Measurements from ENCODE around the gene ZFAND6. TPM values are rescaled to one million over a fixed set of nuclear protein-coding genes. Genes with fewer than 3 reads are reported as not detected.

ZFAND6 gene
- total and polyA plus RNA-seq, 2 donors (not counting 1 experiment from before 2014, with no cell fraction given) = 125 to 325 TPM

GRCh38 chr15:80093854-80094418, 34.5 kb downstream of the ZFAND6 start:
- H3K9ac ChIP-seq (ENCODE audit: insufficient read depth, low read length) = no peak overlapping the region
- no peaks in the 10 kb centered on the region for H3K4me1 ChIP-seq (ENCODE audit: control insufficient read depth, extremely low read depth, insufficient read depth, low read length)
- no peaks in the 10 kb centered on the region for H3K9me3 ChIP-seq (ENCODE audit: control insufficient read depth, insufficient read depth, low read depth, low read length)
- DNase-seq (ENCODE audit: low read depth in 2 of 2) = peak in 1 of 2 donors; percentile 61
- no peak overlapping the region for H3K4me2 ChIP-seq (ENCODE audit: extremely low read depth, insufficient read depth, low read length)
- no peak overlapping the region for H3K4me3 ChIP-seq (replicated peaks in 1 of 4; ENCODE audit: control extremely low read depth in 1 of 4, insufficient read depth in 1 of 4, low read depth in 3 of 4, low read length in 4 of 4)
- peaks cover 2% of the 10 kb centered on the region for H4K20me1 ChIP-seq (ENCODE audit: control insufficient read depth, extremely low read depth, insufficient read depth, low read length)
- peaks cover 24% of the 10 kb centered on the region for H3K79me2 ChIP-seq (ENCODE audit: control insufficient read depth, insufficient read depth, low read length)
- no peak overlapping the region for H3K27ac ChIP-seq (ENCODE audit: insufficient read depth, low read length)
- no peaks in the 10 kb centered on the region for H3K36me3 ChIP-seq (ENCODE audit: control insufficient read depth, insufficient read depth, low read length)
- TF ChIP-seq, protein P1, sequence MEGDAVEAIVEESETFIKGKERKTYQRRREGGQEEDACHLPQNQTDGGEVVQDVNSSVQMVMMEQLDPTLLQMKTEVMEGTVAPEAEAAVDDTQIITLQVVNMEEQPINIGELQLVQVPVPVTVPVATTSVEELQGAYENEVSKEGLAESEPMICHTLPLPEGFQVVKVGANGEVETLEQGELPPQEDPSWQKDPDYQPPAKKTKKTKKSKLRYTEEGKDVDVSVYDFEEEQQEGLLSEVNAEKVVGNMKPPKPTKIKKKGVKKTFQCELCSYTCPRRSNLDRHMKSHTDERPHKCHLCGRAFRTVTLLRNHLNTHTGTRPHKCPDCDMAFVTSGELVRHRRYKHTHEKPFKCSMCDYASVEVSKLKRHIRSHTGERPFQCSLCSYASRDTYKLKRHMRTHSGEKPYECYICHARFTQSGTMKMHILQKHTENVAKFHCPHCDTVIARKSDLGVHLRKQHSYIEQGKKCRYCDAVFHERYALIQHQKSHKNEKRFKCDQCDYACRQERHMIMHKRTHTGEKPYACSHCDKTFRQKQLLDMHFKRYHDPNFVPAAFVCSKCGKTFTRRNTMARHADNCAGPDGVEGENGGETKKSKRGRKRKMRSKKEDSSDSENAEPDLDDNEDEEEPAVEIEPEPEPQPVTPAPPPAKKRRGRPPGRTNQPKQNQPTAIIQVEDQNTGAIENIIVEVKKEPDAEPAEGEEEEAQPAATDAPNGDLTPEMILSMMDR (conservative IDR thresholded peaks at IDR 0.05 in 1 of 2, IDR thresholded peaks at IDR 0.05 in 1 of 2; ENCODE audit: low read depth in 1 of 2, low read length in 2 of 2) = no peak
- TF ChIP-seq EZH2 (IDR thresholded peaks at IDR 0.05; ENCODE audit: low read length, missing control alignments) = no peak
- no peak overlapping the region for H2AFZ ChIP-seq (ENCODE audit: low read length)
- no peaks in the 10 kb centered on the region for H3K27me3 ChIP-seq (ENCODE audit: control insufficient read depth, insufficient read depth, low read length)

DNA sequence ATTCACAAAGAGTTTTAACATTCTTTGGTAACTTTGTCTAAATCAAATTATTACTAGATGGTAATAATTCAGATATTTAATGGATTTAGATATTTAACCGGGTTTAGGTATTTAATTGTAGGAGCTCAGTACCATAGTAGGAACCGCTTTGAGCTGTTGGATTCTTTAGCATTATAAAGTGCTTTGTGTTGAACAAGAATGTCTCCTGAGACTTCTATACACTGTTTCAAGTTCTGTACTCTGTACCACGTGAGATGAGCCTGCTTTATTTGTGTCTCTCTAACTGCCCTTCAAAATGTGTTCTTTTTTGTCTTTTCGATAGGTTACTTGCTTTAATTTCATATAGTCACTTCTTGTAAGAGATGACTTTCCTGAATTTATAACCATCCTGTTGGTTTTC, 36.0 kb downstream of the ZFAND6 start:
- H2AFZ ChIP-seq (ENCODE audit: low read length) = no peak overlapping the region
- peaks cover 2% of the 10 kb centered on the region for H4K20me1 ChIP-seq (ENCODE audit: control insufficient read depth, extremely low read depth, insufficient read depth, low read length)
- no peak for DNase-seq (ENCODE audit: low read depth in 2 of 2)
- no peak overlapping the region for H3K4me3 ChIP-seq (replicated peaks in 1 of 4; ENCODE audit: control extremely low read depth in 1 of 4, insufficient read depth in 1 of 4, low read depth in 3 of 4, low read length in 4 of 4)
- no peak overlapping the region for H3K9ac ChIP-seq (ENCODE audit: insufficient read depth, low read length)
- TF ChIP-seq, protein P1 (conservative IDR thresholded peaks at IDR 0.05 in 1 of 2, IDR thresholded peaks at IDR 0.05 in 1 of 2; ENCODE audit: low read depth in 1 of 2, low read length in 2 of 2) = no peak
- TF ChIP-seq EZH2 (IDR thresholded peaks at IDR 0.05; ENCODE audit: low read length, missing control alignments) = no peak
- no peaks in the 10 kb centered on the region for H3K9me3 ChIP-seq (ENCODE audit: control insufficient read depth, insufficient read depth, low read depth, low read length)
- no peak overlapping the region for H3K27ac ChIP-seq (ENCODE audit: insufficient read depth, low read length)
- no peak overlapping the region for H3K4me2 ChIP-seq (ENCODE audit: extremely low read depth, insufficient read depth, low read length)
- H3K36me3 ChIP-seq (ENCODE audit: control insufficient read depth, insufficient read depth, low read length) = no peaks in the 10 kb centered on the region
- no peaks in the 10 kb centered on the region for H3K4me1 ChIP-seq (ENCODE audit: control insufficient read depth, extremely low read depth, insufficient read depth, low read length)
- no peaks in the 10 kb centered on the region for H3K27me3 ChIP-seq (ENCODE audit: control insufficient read depth, insufficient read depth, low read length)
- H3K79me2 ChIP-seq (ENCODE audit: control insufficient read depth, insufficient read depth, low read length) = peaks cover 18% of the 10 kb centered on the region

DNA sequence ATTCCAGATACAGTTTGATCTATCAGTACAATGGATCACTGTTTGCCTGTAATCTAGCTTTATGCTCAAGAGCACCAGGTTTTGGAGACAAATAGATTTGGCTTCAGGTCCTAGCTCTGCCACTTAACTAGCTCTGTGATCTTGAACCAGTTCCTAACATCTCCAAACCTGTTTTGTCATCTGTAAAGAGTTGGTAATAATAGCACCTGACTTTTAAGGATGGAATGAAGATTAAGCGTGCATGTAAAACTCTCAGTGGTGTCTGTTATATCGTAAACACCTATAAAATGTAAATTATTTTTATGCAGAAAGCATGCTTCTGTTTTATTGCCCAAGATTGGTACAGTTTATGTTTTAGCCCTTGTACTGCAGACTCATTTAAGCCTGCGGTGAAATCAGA, 36.5 kb downstream of the ZFAND6 start:
- Histone ChIP-seq H3K9me3 (ENCODE audit: control insufficient read depth, insufficient read depth, low read depth, low read length) (no peaks in the 10 kb centered on the region), H3K79me2 (ENCODE audit: control insufficient read depth, insufficient read depth, low read length) (peaks cover 18% of the 10 kb centered on the region), H4K20me1 (ENCODE audit: control insufficient read depth, extremely low read depth, insufficient read depth, low read length) (peaks cover 2% of the 10 kb centered on the region), H3K4me3 (replicated peaks in 1 of 4; ENCODE audit: control extremely low read depth in 1 of 4, insufficient read depth in 1 of 4, low read depth in 3 of 4, low read length in 4 of 4) (no peak overlapping the region), H3K27me3 (ENCODE audit: control insufficient read depth, insufficient read depth, low read length) (no peaks in the 10 kb centered on the region), H3K36me3 (ENCODE audit: control insufficient read depth, insufficient read depth, low read length) (no peaks in the 10 kb centered on the region), H2AFZ (ENCODE audit: low read length) (no peak overlapping the region), H3K27ac (ENCODE audit: insufficient read depth, low read length) (no peak overlapping the region), H3K4me1 (ENCODE audit: control insufficient read depth, extremely low read depth, insufficient read depth, low read length) (no peaks in the 10 kb centered on the region), H3K4me2 (ENCODE audit: extremely low read depth, insufficient read depth, low read length) (no peak overlapping the region), H3K9ac (ENCODE audit: insufficient read depth, low read length) (no peak overlapping the region)
- no peak for TF ChIP-seq EZH2 (IDR thresholded peaks at IDR 0.05; ENCODE audit: low read length, missing control alignments)
- TF ChIP-seq, protein P1 (conservative IDR thresholded peaks at IDR 0.05 in 1 of 2, IDR thresholded peaks at IDR 0.05 in 1 of 2; ENCODE audit: low read depth in 1 of 2, low read length in 2 of 2) = no peak
- no peak for DNase-seq (ENCODE audit: low read depth in 2 of 2)
